Liver (tissue), 3 donors: ENCODE data around the gene FGF14.
A peak's percentile ranks its signal among the peaks of the same experiment; 100 is the strongest.

Experiments
- ATF3 ChIP-seq: IDR thresholded peaks from 2 replicates; pipeline ENCODE4 v1.6.1; 2016; ENCODE audit warnings: antibody characterized with exemption
- CTCF ChIP-seq: fragments of 150-350 bp; IDR thresholded peaks from 2 replicates; pipeline ENCODE4 v1.5.1; 2017; ENCODE audit warnings: improper control_type of control experiment, low read depth, low read length; ENCODE audit not compliant: missing input control
- EGR1 ChIP-seq, 2 donors: IDR thresholded peaks; 2 replicates each; pipeline ENCODE4 v1.6.1; 2016 to 2018; ENCODE audit warnings: antibody characterized with exemption in 2 of 2, low read depth in 2 of 2
- RAD21 ChIP-seq, 2 donors: IDR thresholded peaks; 2 replicates each; pipeline ENCODE4 v1.6.1; 2016; ENCODE audit warnings: antibody characterized with exemption in 2 of 2, mild to moderate bottlenecking in 2 of 2
- REST ChIP-seq: IDR thresholded peaks from 2 replicates; pipeline ENCODE4 v1.6.1; 2016; ENCODE audit warnings: antibody characterized with exemption, mild to moderate bottlenecking
- RXRA ChIP-seq, 2 donors: IDR thresholded peaks; 2 replicates each; pipeline ENCODE4 v1.6.1; 2017 to 2018; ENCODE audit warnings: antibody characterized with exemption in 2 of 2, mild to moderate bottlenecking in 1 of 2
- YY1 ChIP-seq: IDR thresholded peaks from 2 replicates; pipeline ENCODE4 v1.6.1; 2016; ENCODE audit warnings: antibody characterized with exemption, mild to moderate bottlenecking
- ZBTB33 ChIP-seq: IDR thresholded peaks from 2 replicates; pipeline ENCODE4 v1.6.1; 2016; ENCODE audit warnings: antibody characterized with exemption
- donor health status: healthy.
- donor health status: healthy.

GRCh38 chr13:101988140-101988539, 413.7 kb downstream of the FGF14 start:
- TF ChIP-seq REST (peak; percentile 83), CTCF (no peak), RAD21 (IDR thresholded peaks at IDR 0.05) (no peak), ATF3 (no peak), YY1 (no peak), ZBTB33 (no peak), EGR1 (IDR thresholded peaks at IDR 0.05; ENCODE audit: low read depth in 2 of 2) (no peak), RXRA (IDR thresholded peaks at IDR 0.05) (no peak)
